ENCODE data around the gene GIPC3.

GRCh38 chr19:3606174-3606689 is 21.0 kb downstream of the GIPC3 start:
- TF ChIP-seq ZNF274 (IDR thresholded peaks at IDR 0.05; ENCODE audit: low read depth, low read length) (no peak), SUZ12 (IDR thresholded peaks at IDR 0.05; ENCODE audit: extremely low read depth, insufficient read depth, insufficient read length) (no peak)
